GM18873 (cell line): Measurements from ENCODE around the gene F7.

Source experiments
- ATAC-seq: cut with Tn5 transposase; IDR thresholded peaks from one replicate; pipeline ENCODE4 v1.9.1; 2021; ENCODE audit warnings: mild to moderate bottlenecking, moderate library complexity, moderate number of reproducible peaks; ENCODE audit not compliant: unreplicated experiment, low FRiP score

F7 gene

DNA sequence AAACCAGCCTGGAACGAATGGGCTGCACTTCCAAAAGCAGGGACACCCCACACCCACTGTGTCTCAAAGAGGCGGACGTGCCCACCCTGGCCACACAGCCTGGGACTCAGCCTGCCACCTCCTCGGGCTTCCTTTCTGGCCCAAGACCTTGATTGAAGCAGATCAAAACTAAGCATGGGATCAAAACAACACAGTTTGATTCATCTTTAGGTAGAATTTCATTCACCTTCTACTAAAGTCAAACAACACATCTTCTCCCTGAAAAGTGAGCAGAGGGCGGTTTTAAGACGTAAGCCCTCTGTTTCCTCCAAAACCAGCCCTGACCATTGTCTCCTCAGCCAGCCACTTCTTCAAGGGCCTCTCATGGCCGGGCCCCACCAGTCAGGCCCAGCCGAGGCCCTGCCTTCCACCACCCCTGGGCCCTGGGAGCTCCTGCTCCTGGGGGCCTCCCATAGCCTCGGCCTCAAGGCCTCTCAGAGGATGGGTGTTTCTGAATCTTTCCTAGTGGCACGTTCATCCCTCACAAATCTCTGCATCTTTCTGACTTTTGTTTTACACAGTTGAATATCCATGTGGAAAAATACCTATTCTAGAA lies 10.7 kb downstream of the F7 start:
- no peak for ATAC-seq

GRCh38 chr13:113116871-113117271 lies 11.3 kb downstream of the F7 start:
- no peak for ATAC-seq

- no peak for ATAC-seq
Observed at GRCh38 chr13:113117335-113117872, 11.8 kb downstream of the F7 start.

DNA sequence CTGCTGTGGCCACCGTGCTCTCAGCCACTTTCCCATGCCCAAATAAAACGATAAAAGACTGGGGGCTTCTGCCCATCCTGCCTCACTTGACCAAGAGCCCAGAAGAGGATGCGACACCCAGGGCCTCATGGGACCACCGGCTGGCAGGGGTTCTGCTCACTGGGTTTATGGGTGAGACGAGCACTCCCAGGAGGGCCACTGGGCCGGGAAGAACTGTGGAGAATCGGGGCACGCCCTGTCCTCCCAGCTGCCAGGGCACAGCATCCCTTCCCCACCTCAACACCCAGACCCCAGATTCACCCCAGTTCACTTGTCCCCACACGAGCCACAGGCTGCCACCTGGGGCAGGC lies 12.3 kb downstream of the F7 start:
- ATAC-seq = no peak

DNA sequence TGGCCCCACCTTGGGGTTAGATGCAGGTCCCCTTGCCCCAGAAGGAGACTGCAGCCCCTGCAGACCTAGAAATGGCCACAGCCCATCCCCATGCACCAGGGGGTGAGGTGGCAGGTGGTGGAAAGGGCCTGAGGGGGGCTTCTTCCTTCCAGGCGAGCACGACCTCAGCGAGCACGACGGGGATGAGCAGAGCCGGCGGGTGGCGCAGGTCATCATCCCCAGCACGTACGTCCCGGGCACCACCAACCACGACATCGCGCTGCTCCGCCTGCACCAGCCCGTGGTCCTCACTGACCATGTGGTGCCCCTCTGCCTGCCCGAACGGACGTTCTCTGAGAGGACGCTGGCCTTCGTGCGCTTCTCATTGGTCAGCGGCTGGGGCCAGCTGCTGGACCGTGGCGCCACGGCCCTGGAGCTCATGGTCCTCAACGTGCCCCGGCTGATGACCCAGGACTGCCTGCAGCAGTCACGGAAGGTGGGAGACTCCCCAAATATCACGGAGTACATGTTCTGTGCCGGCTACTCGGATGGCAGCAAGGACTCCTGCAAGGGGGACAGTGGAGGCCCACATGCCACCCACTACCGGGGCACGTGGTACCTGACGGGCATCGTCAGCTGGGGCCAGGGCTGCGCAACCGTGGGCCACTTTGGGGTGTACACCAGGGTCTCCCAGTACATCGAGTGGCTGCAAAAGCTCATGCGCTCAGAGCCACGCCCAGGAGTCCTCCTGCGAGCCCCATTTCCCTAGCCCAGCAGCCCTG lies 12.8 kb downstream of the F7 start:
- ATAC-seq = no peak

- no peak for ATAC-seq
Observed at GRCh38 chr13:113119166-113119821, 13.7 kb downstream of the F7 start.

- ATAC-seq = no peak
Observed at GRCh38 chr13:113119822-113120189, 14.2 kb downstream of the F7 start.

- no peak for ATAC-seq
Observed at GRCh38 chr13:113120300-113121182, 14.9 kb downstream of the F7 start.

DNA sequence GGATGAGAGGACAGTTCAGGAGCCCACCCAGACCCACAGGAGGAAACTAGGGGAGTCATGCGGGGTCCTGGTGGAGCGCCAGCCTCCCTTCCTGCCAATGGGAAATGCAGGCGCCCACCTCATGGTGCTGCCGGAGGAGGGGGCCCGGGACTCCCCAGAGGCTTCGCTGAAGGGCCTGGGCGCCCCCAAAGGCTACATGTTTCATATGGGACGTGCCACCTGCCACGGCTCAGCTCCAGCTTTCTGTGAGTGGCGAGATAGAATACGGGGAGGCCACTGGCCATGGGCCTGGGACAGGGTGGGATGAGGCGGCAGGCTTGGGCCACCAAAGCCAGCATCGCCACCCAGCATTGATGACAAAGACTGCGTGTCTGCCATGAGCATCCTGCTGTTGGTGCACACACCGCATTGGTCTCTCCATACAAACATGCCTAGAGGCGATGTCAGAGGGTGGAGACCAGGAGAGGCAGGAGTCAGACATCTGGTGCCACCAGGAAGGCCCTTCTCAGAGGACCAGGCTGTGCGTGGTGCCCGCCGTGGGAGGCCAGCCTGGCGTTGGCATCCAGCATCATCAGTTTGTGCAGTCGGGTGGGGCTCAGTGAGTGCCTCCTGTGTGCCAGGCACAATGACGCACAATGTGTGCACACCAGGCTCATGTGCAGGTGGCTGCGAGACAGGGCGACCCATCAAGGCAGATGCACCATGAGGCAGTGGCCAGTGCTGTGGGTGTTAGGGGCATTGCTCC lies 15.8 kb downstream of the F7 start:
- no peak for ATAC-seq

DNA sequence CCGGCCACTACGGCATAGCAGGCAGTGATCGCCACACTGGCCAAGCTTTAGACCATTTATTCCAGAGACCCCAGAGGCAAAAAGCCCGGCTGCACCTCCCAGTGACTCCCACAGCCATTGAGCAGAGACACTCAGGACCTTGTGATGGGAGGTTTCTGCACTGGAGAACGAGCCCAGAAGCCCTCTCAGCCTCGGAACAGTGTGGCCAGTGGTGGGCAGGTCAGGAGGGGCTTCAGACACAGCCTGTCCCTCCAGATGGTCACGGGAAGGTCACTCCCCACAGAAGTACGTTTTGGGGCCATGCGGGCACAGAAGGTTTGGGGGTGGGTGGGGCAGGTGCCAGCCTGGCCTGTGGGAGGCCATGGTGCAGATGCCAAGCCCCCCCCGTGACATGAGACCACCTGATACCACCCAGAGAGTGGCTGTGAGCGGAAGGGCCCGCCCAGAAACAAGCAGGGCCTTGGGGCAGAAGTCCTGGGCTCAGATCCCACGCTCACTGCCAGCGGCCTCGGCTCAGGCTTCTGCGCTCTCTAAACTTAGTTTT lies 16.4 kb downstream of the F7 start:
- no peak for ATAC-seq

DNA sequence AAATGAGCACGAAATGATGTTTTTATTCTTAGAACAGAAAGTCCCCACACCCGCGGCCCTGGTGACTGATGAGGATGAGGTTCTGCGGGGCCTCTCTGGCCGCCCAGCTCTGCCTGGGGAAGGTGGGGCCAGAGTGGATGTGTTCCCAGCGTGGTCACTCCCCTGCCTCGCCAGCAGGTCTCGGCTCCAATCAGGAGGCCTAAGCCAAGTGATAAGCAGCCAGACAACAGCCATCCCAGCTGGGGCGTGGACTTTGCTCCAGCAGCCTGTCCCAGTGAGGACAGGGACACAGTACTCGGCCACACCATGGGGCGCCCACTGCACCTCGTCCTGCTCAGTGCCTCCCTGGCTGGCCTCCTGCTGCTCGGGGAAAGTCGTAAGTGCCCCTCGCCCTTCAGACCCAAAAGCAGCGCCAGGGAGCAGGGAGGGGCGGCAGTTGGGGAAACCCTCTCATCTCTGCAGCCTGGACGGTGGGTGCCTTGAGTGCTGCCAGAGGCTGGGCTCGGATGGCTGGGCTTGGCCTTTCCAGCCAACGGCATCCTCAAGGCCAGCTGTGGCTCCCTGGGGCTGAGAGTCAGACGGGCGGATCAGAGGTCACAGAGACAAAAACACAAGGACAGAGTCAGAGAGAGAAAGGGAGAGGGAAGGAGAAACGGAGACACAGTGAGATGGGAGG lies 17.1 kb downstream of the F7 start, which contains the start of gene F10:
F10 (plus strand) TSS at position 250 of the 676 bp plus-strand sequence; CDS start at position 307, 57 bp downstream.
- ATAC-seq = no peak

GRCh38 chr13:113123226-113124201 lies 17.9 kb downstream of the F7 start:
- no peak for ATAC-seq

DNA sequence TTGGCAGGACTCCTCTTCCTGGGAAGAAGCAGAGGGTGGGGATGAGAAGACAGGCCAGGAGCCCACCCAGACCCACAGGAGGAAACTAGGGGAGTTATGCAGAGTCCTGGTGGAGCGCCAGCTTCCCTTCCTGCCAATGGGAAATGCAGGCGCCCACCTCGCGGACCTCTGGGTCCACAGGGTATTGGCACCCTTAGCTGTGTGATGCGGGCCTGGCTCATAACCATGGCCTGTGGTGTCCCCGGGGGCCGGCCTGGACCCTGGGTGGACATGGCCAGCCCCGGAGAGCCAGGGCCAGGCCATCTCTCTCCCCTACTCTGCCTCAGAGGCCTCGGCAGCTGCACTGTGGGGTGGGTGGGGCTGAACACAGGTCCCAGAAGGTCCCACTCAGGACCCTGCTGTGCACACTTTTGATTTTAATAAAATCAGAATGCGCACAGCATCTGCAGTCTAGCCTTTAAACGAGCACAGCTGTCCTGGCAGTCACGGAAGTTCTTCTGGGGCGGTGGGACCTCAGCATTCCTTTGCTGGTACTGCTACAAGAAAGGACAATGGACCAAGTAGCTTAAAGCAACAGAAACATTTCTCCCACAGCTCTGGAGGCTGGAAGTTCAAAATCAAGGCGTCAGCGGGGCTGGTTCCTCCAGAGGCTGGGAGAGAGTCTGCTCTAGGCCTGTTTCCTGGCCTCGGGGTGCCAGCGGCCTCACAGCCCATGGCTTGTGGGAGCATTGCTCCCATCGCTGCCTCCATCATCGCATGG lies 18.8 kb downstream of the F7 start:
- no peak for ATAC-seq

DNA sequence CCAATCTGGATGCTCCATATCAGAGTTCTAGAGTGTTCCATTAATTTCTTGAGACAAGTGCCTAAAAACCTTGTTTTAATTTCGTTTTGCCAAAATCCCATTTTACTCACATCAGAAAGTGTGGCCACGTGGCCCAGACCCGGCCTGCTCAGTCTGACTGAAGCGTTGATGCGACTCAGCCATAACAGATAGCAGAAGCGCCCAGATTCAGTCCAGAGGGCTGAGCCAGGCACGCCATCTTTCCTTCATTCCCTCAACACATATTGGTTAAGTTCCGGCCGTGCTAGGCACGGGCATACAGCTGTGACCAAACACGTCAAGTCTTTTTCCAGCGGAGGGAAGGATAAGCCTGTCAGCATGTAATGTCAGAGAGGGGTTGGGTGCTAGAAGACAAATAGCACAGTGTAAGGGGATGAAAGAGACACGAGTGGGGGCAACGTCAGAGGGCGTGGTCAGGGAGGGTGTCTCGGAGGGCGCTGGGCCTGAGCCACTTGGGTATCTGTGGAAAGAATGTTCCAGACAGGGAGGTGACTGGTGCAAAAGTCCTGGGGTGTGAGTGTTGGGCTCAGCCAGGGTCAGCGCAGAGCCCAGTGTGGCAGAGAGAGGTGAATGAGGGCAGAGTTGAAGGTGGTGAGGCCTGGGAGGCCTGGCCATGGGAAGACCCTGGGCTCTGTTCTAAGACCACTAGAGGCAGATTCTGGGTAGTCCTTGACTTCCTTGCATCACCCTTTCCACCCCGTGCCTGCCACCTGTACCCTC lies 20.1 kb downstream of the F7 start:
- ATAC-seq = no peak

DNA sequence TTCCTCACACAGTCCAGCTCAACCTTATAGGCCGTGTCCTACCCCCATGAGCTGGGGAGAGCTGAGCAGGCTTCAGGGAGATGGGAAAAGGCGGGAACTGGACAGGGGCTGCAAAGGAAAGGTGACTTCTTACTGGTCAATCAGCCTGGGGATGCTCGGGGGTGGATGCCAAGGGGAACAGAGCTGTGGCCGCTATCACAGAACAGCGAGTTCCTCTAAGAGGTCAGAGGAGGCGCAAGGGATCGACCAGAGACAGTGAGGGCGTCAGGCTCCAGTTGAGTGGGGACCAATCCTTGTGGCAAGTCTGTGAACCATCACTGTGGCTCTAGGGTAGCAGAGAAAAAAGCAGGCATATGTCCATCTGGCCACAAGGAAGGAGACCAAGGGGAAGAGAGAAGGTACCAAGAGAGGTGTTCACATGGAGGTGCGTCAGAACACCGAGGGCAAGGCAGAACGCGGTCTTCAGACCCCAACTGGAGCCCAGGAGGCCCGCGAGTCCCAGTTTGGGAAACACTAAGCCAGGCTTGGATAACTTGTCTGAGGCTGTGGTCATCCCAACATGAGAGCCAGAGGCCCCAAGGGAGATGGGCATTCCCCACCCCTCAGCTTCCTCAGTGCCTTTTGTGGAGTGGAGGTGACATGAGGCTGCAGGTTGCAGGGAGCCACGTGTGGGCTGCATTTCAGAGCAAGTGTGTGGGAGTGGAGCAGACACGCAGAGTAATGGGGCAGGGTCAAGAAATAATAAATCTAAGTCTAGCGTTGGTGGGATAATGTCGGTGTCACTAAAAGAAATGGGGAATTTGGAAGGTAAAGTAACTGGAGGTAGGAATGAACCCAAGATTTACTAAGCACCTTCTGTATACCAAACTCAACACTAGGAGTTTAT lies 20.9 kb downstream of the F7 start:
- no peak for ATAC-seq

DNA sequence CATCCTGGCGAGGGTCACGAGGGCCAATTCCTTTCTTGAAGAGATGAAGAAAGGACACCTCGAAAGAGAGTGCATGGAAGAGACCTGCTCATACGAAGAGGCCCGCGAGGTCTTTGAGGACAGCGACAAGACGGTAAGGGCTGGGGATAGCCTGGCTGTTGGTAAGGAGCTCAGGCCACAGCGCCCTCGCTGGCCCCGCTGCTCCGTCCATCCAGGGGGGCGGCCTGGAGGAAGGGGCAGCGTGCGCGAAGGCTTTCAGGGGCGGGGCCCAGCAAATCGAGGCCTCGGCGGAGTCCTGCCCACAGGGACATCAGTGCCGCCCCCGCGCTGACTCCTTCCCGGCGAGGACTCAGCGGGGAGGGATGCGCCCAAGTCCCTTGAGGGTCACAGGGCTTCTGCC lies 23.9 kb downstream of the F7 start:
- no peak for ATAC-seq
